ENCODE data around the gene PP2D1.

DNA sequence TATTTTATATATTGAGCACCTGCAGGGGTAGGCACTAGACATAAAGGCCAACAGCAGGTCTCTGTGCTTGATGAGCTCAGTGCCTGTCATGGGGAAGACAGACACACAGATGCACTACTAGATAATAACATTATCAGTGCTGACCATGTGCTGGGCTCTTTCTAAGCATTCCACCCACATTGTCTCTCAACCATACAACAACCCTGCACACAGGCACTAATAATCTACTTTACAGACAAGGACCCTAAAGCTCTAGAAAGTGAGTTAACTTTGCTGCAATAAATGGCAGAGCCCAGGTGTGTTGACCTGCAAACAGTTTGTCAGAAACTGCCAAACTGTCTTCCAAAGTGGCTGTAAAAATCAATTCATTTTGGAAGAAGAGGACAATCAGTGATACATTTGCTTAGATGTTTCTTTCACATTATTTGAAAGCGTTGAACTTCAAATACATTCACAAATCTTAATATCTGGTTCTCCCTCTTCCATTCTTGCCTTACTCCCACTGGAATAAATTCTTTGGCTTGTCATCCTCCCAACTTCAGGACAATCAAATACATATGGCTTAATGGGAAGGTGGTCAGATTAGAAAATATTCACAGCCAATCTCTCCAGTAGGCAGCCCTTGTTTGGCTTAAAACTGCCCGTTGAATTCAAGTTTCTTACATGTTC lies 11.0 kb upstream of the PP2D1 start:
- TF ChIP-seq HDAC2 (IDR thresholded peaks at IDR 0.05) (no peak), RNF2 (IDR thresholded peaks at IDR 0.05; ENCODE audit: borderline replicate concordance, low read depth) (no peak), POLR2A (IDR thresholded peaks at IDR 0.05; ENCODE audit: low read length) (no peak)
- TF ChIP-seq, protein P1, sequence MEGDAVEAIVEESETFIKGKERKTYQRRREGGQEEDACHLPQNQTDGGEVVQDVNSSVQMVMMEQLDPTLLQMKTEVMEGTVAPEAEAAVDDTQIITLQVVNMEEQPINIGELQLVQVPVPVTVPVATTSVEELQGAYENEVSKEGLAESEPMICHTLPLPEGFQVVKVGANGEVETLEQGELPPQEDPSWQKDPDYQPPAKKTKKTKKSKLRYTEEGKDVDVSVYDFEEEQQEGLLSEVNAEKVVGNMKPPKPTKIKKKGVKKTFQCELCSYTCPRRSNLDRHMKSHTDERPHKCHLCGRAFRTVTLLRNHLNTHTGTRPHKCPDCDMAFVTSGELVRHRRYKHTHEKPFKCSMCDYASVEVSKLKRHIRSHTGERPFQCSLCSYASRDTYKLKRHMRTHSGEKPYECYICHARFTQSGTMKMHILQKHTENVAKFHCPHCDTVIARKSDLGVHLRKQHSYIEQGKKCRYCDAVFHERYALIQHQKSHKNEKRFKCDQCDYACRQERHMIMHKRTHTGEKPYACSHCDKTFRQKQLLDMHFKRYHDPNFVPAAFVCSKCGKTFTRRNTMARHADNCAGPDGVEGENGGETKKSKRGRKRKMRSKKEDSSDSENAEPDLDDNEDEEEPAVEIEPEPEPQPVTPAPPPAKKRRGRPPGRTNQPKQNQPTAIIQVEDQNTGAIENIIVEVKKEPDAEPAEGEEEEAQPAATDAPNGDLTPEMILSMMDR (IDR thresholded peaks at IDR 0.05), result no peak
